ENCODE results near the gene MRPL32.
"Not testable (repeated sequence)": the region's sequence is repeated elsewhere in the genome, so short reads cannot be mapped to it uniquely, and the experiment has no call there.

Gene MRPL32
- 48.8 to 104 (median 65.0) reads per million in 3 experiments for total RNA-seq

DNA sequence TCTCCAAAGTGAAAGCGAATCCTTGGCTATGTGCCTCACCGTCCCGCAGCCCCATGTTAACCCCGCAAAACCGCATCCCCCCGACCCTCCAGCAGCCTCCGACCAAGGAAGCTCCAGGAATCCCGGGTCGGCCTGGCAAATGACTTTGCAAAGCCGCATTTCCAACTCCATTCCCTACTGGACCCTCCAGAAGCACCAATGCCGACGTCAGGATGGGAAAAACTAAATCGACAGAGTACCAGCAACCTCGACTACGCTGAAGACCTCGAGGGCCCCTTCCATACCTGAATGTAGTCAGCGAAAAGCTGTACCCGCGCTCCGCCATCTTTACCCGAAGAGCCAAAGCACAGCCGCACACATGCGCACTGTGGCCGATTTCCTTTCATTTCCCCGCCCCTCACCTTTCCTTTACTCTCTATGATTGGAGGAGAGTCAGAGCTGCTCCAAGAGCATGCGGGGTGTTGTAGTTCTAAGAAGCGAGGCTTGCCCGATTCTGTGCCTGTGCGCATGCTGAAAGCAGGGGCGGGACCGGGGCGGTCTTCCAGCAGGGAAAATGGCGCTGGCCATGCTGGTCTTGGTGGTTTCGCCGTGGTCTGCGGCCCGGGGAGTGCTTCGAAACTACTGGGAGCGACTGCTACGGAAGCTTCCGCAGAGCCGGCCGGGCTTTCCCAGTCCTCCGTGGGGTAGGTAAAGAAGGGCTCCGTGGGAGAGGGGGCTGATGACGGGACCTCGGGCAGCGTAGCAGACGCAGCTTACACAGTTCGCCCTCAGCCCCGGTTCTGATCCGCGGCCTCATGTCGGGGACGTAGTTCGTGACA is at the start of gene MRPL32, which contains the start of gene PSMA2:
Gene MRPL32 (plus strand): TSS at position 543 of the 818 bp plus-strand sequence. CDS start 11 bp downstream, at position 554.
Gene PSMA2 (minus strand): TSS at position 341 of the 818 bp plus-strand sequence. CDS start 16 bp downstream, at position 325.
- DNase-seq = peak; percentile 96

DNA sequence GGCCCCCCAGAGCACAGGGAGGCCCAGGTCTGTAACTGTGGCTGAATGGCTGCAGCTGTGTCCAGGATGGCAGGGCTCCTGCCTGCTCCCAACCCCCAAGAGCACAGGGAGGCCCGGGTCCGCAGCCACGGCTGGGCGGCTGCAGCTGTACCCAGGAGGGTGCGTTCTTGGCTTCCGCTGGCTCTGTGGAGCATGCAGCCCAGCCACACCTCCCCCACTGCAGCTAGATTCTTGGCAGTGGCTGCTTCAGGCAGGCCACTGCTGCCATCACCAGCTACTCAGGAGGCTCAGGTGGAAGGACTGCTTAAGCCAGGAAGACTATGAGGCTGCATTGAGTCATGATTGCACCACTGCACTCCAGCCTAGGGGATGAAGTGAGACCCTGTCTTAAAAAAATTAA is 48.2 kb upstream of the MRPL32 start:
- DNase-seq = no peak

DNA sequence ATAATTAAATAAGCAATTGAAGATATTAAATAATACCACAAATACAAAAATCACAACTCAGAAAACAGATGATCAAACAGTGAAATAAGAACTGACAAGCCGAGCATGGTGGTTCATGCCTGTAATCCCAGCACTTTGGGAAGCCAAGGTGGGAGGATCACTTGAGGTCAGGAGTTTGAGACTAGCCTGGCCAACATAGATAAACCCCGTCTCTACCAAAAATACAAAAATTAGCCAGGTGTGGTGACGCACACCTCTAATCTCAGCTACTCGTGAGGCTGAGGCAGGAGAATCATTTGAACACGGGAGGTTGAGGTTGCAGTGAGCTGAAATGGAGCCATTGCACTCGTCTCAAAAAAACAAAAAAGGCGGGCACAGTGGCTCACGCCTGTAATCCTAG is 47.0 kb upstream of the MRPL32 start:
- DNase-seq = not testable (repeated sequence)

DNA sequence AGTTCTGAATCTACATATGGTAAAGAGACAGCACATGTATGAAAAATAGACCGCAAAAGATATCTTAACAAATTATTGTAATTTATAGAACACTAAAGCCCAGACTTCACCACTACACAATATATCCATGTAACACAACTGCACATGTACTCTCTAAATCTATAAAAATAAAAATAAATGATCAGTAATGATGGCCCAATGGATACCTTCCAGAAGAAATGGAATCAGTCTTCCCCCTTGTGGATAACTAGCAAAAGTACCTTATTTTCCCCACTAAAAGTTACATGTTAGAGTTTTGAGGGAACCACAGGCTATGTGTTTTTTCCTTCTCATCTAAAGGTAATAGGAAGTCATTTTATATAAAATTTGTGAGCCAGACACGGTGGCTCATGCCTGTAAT is 46.0 kb upstream of the MRPL32 start:
- DNase-seq = no peak

DNA sequence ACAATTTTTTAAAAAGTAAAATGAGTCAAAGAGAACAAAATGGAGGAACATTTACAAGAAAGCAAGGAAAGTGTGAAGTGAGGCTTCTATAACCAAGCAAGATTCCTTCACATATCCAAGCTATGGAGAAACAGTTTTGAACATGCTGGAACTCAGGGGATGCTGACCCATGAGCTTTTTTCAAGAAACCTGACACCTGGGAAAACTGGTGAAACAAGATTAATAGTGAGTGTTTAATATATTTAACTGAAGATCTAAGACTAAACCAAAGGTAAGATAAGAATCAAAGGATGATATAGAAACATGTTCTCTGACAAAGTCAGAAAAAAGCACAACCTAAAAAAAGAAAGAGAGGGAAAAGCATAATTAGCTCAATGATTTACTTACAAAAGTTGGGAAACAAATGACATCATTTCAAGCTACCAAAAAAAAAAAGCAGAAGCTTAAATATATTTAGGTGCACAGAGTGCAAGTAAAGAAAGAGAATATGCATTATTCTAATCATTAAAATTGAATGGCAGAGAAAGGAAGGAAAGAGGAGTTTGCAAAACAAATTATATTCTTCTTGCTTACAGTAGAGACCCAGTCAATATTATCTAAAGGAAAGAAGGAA is 45.2 kb upstream of the MRPL32 start:
- no peak for DNase-seq

DNA sequence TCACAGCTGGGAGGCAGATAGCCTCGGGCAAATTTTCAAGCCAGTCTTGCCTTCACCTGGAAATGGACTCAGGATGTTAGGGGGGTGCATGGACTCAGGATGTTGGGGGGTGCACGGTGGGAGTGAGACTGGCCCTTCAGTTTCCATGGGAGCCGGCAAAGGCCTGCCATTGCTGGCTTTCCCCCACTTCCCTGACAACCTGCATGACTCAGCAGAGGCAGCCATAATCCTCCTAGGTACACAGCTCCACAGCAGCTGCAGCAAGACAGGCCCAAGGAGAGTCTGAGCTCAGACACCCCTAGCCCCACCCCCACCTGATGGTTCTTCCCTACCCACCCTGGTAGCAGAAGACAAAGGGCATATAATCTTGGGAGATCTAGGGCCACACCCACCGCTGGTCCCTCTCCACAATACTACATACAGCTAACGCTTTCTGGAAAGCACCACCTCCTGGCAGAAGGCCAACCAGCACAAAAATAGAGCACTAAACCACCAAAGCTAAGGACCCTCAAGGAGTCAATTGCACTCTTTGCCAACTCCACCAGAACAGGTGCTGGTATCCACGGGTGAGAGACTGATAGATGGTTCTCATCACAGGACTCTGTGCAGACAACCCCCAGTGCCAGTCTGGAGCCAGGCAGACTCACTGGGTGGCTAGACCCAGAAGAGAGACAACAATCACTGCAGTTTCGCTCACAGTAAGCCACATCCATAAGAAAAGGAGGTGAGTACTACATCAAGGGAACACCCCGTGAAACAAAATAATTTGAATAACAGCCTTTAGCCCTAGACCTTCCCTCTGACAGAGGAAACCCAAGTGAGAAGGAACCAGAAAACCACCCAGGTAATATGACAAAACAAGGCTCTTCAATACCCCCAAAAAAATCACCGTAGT is 38.6 kb upstream of the MRPL32 start:
- DNase-seq = no peak

DNA sequence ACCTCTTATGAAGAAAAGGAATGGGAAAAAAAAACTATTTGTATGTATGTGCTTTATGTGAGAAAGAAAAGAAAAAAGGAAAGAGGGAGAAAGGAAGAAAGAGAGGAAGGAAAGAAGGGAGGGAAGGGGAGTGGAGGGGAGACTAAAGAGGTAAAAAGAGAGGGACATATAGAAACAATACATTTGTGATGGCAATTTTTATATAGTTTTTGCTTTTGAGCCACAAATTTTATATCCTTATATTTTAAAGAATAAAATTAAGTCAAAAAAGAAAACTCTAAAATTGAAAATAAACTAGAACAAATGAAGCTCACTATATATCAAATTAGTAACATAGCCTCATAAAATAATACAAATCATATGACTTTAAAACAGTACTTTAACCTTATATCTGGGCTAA is 31.3 kb upstream of the MRPL32 start:
- DNase-seq = no peak

DNA sequence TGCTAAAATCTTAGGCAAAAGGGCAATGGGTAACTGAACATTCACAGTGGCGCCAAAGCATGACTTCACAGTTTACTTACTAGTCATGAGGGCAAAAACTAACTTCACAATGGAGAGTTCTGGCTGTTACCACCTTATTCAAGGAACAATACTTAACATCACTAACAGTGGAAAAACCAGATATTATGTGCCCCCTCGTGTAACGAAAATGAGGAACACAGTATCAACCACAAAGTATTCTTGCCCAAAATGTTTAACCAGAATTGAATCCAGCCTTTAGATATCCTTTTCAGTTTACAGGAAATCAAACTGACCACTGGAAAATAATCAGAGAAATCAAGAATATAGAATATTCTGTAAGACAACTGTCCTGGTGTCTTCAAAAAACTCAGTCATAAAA is 29.8 kb upstream of the MRPL32 start:
- DNase-seq = no peak

DNA sequence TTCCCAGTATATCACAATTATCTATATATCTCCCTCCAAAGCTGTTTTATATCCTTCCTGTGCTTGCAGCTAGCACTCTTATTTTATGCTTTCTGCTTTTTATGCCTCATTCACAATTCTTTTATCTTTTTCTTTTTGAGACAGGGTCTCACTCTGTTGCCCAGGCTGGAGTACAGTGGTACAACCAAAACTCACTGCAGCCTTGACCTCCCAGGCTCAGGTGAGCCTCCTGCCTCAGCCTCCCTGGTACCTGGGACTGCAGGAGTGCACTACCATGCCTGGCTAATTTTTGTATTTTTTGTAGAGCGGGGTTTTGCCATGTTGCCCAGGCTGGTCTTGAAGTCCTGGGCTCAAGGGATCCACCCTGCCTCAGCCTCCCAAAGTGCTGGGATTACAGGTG is 26.0 kb upstream of the MRPL32 start:
- no peak for DNase-seq

DNA sequence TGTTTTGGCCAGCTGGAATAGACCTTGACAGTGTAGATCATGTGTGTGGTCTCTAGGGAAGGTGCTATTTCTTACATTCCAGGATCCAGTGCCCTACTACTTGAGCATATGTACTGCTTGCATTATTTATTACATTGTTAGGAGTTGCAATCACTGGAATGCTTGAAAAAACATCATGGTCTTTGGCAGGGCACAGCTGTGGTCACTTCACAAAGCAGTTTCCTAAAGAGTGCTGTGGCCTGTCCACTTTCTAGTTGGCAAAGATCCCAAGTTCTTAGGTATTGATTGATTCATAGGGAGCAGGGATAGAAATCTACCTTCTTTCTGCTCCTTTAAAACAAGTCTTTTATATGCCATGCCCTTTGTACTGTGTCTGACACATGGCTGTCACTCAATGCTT is 24.9 kb upstream of the MRPL32 start:
- DNase-seq = no peak

DNA sequence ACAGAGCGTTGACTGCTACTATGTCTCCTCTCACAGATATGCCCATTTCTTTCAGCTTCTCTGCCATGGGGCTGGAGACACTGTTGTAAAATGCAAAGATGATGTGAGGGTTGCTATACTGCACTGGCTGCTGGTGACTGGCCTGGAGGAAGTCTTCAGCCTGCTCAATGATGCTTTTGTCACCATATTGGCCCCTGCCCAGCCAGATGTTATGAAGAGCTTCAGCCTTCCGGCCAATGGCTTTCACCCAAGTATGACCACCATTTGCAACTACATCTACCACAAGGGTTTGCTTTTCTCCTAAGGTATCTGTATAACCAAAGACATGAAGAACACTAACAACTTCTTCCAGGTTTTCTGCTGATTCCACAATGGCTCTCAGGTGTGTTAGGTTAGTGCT is 21.9 kb upstream of the MRPL32 start:
- no peak for DNase-seq

DNA sequence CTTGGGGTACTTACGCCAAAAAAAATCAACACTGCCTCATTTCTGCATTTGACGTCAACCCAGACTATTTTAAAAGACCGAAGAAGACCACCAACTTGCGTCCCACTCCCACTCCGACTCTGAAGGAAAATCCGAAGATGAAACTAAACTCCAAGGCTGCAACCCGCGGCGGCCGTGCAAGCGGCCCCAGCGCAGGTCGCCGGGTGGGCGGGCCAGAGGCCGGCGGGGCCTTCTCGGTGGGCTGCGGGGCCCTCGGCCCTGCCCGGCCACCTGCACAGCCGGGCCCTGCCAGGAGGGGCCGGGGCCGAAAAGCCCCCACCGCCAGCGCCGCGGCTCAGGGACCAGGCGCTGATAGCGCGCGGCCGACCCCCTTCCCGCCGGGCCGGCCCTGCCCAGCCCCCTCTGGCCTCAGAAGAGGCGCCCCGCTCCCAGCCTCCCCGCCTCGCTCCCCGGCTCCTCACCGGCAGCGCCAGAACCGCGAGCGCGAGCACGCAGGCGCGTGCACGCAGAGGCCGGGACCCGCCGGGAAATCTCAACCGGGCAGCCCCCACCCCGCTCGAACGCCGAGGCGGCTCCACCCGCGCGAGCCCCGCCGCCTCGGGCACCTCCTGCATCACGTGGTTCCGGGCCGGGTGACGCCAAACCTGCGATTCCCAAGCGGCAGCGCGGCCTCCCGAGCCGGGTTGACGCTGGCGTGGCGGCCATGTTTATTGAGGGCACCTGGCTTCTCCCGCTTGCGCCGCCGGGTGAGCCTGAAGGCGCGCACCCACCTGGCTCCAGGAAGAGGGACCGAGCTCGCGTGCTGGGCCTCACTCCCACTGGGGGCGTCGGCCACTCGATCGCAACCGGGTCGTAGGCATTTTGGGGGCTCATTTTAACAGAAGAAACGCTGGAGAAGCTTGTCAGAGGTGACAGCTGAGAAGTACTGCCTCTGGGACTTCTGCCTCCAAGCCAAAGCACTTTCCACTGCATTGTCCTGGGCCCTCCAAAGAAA is 20.4 kb upstream of the MRPL32 start, which contains the start of gene C7orf25:
Gene C7orf25 (minus strand): TSS at position 617 of the 994 bp plus-strand sequence. CDS start 1,170 bp downstream, outside the sequence.
- DNase-seq = peak; percentile 95

DNA sequence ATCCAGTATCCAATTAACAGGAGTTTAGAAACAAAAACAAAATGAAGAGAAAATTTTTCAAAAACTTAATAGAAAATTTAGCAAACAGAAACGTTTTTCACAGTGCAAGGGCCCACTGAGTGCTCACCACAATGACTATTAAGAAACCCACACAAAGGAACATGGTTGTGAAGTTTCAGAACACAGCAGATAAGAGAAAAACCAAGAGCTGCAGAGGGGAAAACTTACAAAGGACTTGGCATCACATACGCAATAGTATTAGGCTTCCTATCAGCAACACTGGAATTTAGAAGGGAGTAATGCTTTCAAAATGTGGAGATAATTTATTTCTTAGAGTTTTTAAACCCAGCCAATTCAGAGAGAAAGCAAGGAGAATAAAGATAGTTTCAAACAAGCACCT is 18.6 kb upstream of the MRPL32 start:
- no peak for DNase-seq

DNA sequence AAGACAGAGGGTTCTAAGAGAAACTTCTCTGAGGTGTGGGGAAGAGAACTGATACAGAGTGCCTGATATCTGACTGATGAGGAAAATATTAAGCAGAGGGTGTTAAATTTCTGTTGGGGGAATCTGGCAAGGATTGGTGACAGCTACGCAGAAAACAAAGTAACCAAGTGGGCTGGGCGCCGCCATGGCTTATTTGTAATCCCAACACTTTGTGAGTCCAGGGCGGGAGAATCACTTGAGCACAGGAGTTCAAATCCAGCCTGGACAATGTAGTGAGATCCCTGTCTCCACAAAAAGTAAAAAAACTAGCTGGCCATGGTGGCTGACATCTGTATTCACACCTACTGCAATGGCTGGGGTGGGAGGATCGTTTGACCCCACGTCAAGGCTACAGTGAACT is 18.2 kb upstream of the MRPL32 start:
- no peak for DNase-seq

DNA sequence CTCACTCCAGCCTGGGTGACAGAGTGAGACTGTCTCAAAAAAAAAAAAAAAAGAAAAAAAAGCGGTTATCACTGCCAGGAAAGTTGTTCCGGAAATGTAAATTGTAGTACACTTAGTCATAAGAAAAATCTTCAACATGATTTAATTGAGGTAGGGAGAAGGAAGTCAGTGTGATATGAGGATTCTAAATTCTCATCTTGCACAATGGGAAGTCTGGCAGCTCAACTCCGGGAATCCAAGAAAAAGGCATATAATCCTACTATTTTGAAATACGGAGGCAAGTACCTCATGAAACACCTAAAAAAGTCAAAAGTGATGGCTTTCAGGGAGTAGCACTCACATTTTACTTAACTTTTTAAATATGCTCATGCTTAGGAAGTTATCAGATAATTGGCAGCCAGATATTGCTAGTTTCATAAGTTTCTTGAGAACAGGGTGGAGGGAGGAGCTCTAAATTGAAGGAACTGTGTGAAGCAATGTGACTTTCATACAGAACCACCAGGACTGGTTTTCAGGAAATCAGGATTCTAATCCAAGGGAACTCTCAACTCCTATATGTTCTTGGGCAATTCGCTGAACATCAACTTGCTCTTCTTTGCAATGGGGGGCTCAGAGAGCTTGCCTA is 17.6 kb upstream of the MRPL32 start:
- DNase-seq = no peak

DNA sequence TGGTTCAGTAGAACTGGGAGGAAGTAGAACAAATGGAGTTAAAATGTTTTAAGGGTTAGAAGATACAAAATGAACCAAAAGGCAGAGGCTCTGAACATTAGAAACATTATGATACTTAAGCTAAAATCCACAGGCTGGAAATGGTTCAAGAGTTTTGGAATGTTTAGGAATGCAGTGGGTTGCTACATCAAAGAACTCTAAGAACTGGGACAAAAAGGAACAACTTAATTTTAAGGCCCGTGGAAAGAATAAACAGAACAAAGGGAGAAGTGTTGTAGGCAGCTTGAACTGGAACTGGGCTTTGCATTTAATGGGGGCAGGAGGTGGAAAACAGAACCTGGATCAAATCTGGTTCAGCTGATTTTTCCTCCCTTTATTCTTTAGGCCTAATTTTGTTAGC is 16.8 kb upstream of the MRPL32 start:
- no peak for DNase-seq

DNA sequence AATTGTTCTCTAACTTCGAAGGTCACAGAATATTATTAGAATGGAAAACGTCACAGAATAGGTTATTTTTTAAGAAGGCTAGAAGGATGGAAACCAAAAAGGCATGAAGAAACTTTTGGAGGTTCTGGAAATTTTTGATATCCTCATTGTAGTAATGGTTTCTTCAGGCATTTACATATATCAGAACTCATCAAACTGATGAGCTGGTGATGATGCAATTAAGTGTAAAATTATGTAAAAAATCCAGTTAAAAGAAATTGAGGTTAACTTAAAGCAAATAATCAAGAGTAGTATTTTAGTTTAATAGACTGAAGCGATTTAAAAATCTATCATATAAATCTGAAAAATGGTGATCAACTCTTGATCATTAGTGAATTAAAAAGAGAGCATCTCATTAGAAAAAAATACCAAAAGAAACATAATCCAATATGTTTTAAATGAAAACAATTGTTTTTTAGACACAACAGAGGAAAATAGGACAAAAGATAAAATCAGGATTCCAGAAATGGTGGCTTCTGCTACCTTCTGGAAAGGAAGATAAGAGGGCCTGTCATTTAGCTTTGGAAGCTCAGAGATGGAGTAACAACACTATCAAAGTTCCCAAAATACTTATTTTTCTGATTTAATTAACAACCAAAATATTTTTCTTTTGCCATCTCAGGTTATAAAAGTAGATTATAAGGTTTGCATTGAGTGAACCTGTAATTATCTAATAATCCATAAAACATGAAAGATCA is 10.0 kb upstream of the MRPL32 start:
- DNase-seq = no peak

DNA sequence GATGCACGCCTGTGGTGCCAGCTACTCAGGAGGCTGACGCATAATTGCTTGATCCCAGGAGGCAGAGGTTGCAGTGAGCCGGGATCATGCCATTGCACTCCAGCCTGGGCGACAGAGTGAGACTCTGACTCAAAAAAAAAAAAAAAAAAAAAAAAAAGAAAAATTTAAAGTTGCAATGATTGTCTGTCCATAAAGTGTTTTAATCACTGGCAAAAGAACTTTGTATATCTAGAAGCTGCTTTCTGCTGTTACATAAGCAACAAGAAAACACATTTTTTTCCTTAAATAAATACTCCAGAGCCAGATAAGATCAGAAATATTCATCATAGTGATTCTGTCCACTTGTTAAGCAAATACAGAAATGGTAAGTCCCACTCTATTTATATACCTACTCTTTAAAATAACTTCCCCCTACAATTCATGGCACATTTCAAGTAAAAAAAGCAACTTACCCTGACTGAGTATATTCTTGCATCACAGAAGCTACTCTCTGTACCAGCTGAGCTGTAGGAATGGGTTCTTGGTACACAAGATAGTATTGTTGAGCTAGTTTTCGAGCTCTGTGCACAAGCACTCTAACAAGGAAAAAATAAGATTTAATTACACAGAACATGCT is 7.8 kb upstream of the MRPL32 start:
- DNase-seq = no peak

DNA sequence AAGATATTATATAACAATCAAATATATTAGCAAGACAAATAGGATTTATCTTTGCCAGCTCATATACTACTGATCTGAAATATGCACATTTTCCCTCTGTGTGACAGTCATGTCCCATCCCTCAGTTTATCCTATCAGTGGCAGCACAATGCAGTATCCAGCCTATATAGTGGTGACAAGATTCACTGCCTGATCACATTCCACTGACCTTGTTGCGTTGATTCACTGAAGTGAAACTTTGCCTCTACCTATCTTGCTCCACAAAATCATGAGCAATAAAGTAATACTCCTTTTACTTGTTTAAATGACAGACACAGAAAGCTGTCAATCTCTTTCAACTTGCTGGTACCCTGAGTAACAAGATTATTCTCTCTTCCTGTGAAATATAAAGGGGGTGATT is 6.5 kb upstream of the MRPL32 start:
- DNase-seq = no peak

DNA sequence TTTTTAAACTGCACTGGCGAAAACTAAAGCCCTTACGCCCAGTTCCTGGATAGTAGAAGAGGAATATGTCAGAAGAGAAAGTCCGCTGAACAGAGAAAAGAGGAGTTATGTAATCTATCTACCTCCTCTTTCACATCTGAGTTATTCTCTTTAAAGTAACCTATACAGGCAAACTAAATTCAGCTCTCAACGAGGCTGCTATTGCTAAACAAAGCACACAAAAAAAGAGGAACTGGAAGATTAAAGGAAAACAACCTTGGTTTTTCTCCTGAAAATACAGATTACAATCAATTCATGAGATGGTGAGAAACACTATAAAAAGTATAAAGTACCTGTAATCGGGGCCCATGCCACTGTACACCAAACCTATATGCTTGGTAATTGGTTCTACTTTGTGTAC is 6.0 kb upstream of the MRPL32 start:
- DNase-seq = no peak

All from central memory CD4-positive, alpha-beta T cell (primary cell).